Bone marrow (tissue), 2 donors: ENCODE data around the gene SUCO.
"Not testable (repeated sequence)": the region's sequence is repeated elsewhere in the genome, so short reads cannot be mapped to it uniquely, and the experiment has no call there.

Experiments
- DNase-seq, 2 donors: peaks; one replicate each; lab custom pipeline; 2025; lab: John Stamatoyannopoulos, UW

SUCO gene

GRCh38 chr1:172559572-172560210 lies 26.7 kb downstream of the SUCO start:
- no peak for DNase-seq

GRCh38 chr1:172561252-172561651 lies 28.3 kb downstream of the SUCO start:
- DNase-seq, result no peak

GRCh38 chr1:172566196-172566997 lies 33.4 kb downstream of the SUCO start:
- no peak for DNase-seq

GRCh38 chr1:172567720-172568119 lies 34.8 kb downstream of the SUCO start:
- no peak for DNase-seq

- no peak for DNase-seq
These were observed 41.1 kb downstream of the SUCO start for GRCh38 chr1:172574080-172574479.

- DNase-seq, result no peak
These were observed 45.6 kb downstream of the SUCO start for GRCh38 chr1:172578586-172578985.

GRCh38 chr1:172581273-172581672 lies 48.3 kb downstream of the SUCO start:
- DNase-seq, result no peak

GRCh38 chr1:172581779-172582178 lies 48.8 kb downstream of the SUCO start:
- no peak for DNase-seq

GRCh38 chr1:172582889-172583288 lies 49.9 kb downstream of the SUCO start:
- DNase-seq, result no peak

GRCh38 chr1:172585348-172585747 lies 52.4 kb downstream of the SUCO start:
- no peak for DNase-seq

GRCh38 chr1:172585861-172586260 lies 52.9 kb downstream of the SUCO start:
- no peak for DNase-seq

GRCh38 chr1:172588296-172589291 lies 55.6 kb downstream of the SUCO start:
- DNase-seq, result no peak

GRCh38 chr1:172589553-172589952 lies 56.6 kb downstream of the SUCO start:
- DNase-seq, result no peak

GRCh38 chr1:172591429-172591828 lies 58.5 kb downstream of the SUCO start:
- not testable (repeated sequence) for DNase-seq

GRCh38 chr1:172595066-172595465 lies 62.1 kb downstream of the SUCO start:
- not testable (repeated sequence) for DNase-seq

- DNase-seq, result not testable (repeated sequence)
These were observed 63.8 kb downstream of the SUCO start for GRCh38 chr1:172596782-172597181.

- DNase-seq, result no peak
These were observed 67.0 kb downstream of the SUCO start for GRCh38 chr1:172599912-172600311.

- DNase-seq, result no peak
These were observed 67.7 kb downstream of the SUCO start for GRCh38 chr1:172600615-172601014.

GRCh38 chr1:172601046-172601630 lies 68.2 kb downstream of the SUCO start:
- DNase-seq, result no peak

GRCh38 chr1:172602706-172603105 lies 69.8 kb downstream of the SUCO start:
- no peak for DNase-seq

- no peak for DNase-seq
These were observed 70.9 kb downstream of the SUCO start for GRCh38 chr1:172603816-172604215.

GRCh38 chr1:172605641-172606040 lies 72.7 kb downstream of the SUCO start:
- no peak for DNase-seq
